GM12878 (cell line): ENCODE measurements around the gene TACC3. TPM values are rescaled to one million over a fixed set of nuclear protein-coding genes. Genes with fewer than 3 reads are reported as not detected.

ENCODE experiments used
- ATAC-seq: fragments of 200-7000 bp; cut with Tn5 transposase; 3 replicates; pipeline ENCODE4 v1.9.1; 2020; ENCODE audit warnings: mild to moderate bottlenecking, moderate library complexity
- BruUV-seq: library from RNA; stranded (reverse); fragments of 400-500 nt; replicated peaks from 2 replicates; lab custom pipeline; 2021; lab: Mats Ljungman, UMichigan
- CTCF ChIA-PET: fragments of 300-600 bp; sonication (Branson Sonifier 250); formaldehyde crosslinking; extraction: SDS; loops from one replicate; lab custom pipeline; 2021; ENCODE audit warnings: inconsistent platforms; lab: Yijun Ruan, JAX
- POLR2A ChIA-PET: fragments of 350-600 bp; formaldehyde crosslinking; extraction: SDS; loops from one replicate; lab custom pipeline; 2021; ENCODE audit warnings: inconsistent platforms; lab: Charles Lee
- RAD21 ChIA-PET: fragments of 300-600 bp; sonication (Branson Sonifier 250); formaldehyde crosslinking; loops from one replicate; lab custom pipeline; 2023; ENCODE audit warnings: antibody characterized with exemption; ENCODE audit not compliant: unreplicated experiment; lab: Charles Lee
- SMC1A ChIA-PET: fragments of 300-600 bp; sonication (Branson Sonifier 250); formaldehyde crosslinking; loops from one replicate; lab custom pipeline; 2023; ENCODE audit not compliant: unreplicated experiment, uncharacterized antibody; lab: Charles Lee
- DNase-seq: peaks from one replicate; pipeline ENCODE4 v3.0.0-alpha.2; 2011; ENCODE audit warnings: low read depth, low spot score
- FAIRE-seq: peaks from 3 replicates; lab custom pipeline; 2011; peaks lifted over from hg19 to GRCh38; lab: Jason Lieb, UNC
- H2AFZ ChIP-seq: 2 replicates; pipeline ENCODE4 v1.6.0; 2011; ENCODE audit warnings: low read depth, low read length, control low read depth; ENCODE audit not compliant: control insufficient read depth
- H3K27ac ChIP-seq: 2 replicates; pipeline ENCODE4 v1.5.1; 2011; ENCODE audit warnings: control low read depth; ENCODE audit not compliant: control insufficient read depth, insufficient read depth
- H3K27me3 ChIP-seq, 2 experiments: replicated peaks in 1 of 2; 2 replicates each; pipeline versions ENCODE4 v1.6.0 to v1.6.1; 2011; ENCODE audit warnings: low read length in 1 of 2; ENCODE audit not compliant: control insufficient read depth in 2 of 2, insufficient read depth in 2 of 2
- H3K36me3 ChIP-seq, 2 experiments: 2 replicates each; pipeline ENCODE4 v1.5.1; 2011; ENCODE audit warnings: low read length in 1 of 2; ENCODE audit not compliant: control insufficient read depth in 2 of 2, insufficient read depth in 2 of 2
- H3K4me1 ChIP-seq: 2 replicates; pipeline ENCODE4 v1.6.1; 2011; ENCODE audit warnings: mild to moderate bottlenecking, low read length, moderate library complexity, mixed read lengths; ENCODE audit not compliant: control insufficient read depth, insufficient read depth
- H3K4me2 ChIP-seq: 2 replicates; pipeline ENCODE4 v1.6.0; 2011; ENCODE audit warnings: control low read depth; ENCODE audit not compliant: control insufficient read depth, insufficient read depth
- H3K4me3 ChIP-seq: fragments of 200-600 bp; sonication (generic); 2 replicates; pipeline ENCODE4 v1.5.1; 2016
- H3K79me2 ChIP-seq: 2 replicates; pipeline ENCODE4 v1.6.0; 2011; ENCODE audit warnings: low read length; ENCODE audit not compliant: control insufficient read depth, insufficient read depth
- H3K9ac ChIP-seq: 2 replicates; pipeline ENCODE4 v1.8.0; 2011; ENCODE audit warnings: low read length, control low read depth, mixed read lengths; ENCODE audit not compliant: control insufficient read depth, insufficient read depth
- H3K9me3 ChIP-seq: replicated peaks from 3 replicates; pipeline ENCODE4 v1.5.1; 2011; ENCODE audit warnings: mild to moderate bottlenecking, low read length; ENCODE audit not compliant: control insufficient read depth, insufficient read depth
- H4K20me1 ChIP-seq: 2 replicates; pipeline ENCODE4 v1.6.0; 2011; ENCODE audit not compliant: control insufficient read depth, insufficient read depth
- FOXK2 ChIP-seq: fragments of 450-650 bp; IDR thresholded peaks from 2 replicates; pipeline ENCODE4 v1.6.1; 2017; ENCODE audit warnings: mild to moderate bottlenecking, moderate library complexity
- JUND ChIP-seq: IDR thresholded peaks from 2 replicates; pipeline ENCODE4 v1.6.1; 2012; ENCODE audit warnings: low read depth, mild to moderate bottlenecking, low read length, improper control_type of control experiment, moderate library complexity
- MEF2B ChIP-seq: fragments of 450-650 bp; IDR thresholded peaks from 2 replicates; pipeline ENCODE4 v1.6.1; 2018; ENCODE audit warnings: mild to moderate bottlenecking, moderate library complexity; ENCODE audit not compliant: partially characterized antibody, poor library complexity, severe bottlenecking
- SUZ12 ChIP-seq: fragments of 200-600 bp; sonication (generic); IDR thresholded peaks from one replicate; pipeline ENCODE4 v1.6.1; 2018; ENCODE audit warnings: antibody characterized with exemption, mild to moderate bottlenecking; ENCODE audit not compliant: unreplicated experiment
- ZBED1 ChIP-seq: IDR thresholded peaks from 2 replicates; pipeline ENCODE4 v1.6.1; 2016; ENCODE audit warnings: borderline replicate concordance
- WGBS: methylation state at CpG from one replicate; pipeline ENCODE4 v1.1.6; 2016; ENCODE audit warnings: low lambda C conversion rate; ENCODE audit not compliant: insufficient replicate concordance, insufficient coverage; ENCODE audit errors: missing lambda C conversion rate; 5-methylcytosine and 5-hydroxymethylcytosine counted together
- in situ Hi-C: fragments of 300-500 bp; cut with MboI; formaldehyde crosslinking; loops from 9 replicates; pipeline ENCODE4 v1.14.3; 2018; ENCODE audit warnings: mixed read lengths
- intact Hi-C: fragments of 100-400 bp; cut with micrococcal nuclease; formaldehyde crosslinking; loops from one replicate; pipeline ENCODE4 v1.14.2; 2022; ENCODE audit not compliant: unreplicated experiment
- polyA plus RNA-seq, 11 experiments: library from polyadenylated mRNA; depleted of rRNA in 4 of 11; unstranded in 6 of 11; stranded (reverse) in 5 of 11; fragments of >200 nt; fragmentation: Nextera tagmentation in 4 of 11; fragmentation: Illumina TruSeq in 1 of 11; extraction: Ambion mirVana in 4 of 11; extraction: Trizol in 1 of 11; gene quantifications; 1 replicate in 1 of 11; 2 replicates in 10 of 11; pipeline versions ENCODE4 v1.2.1 to v1.2.3, GENCODE V29; 2011 to 2016; ENCODE audit warnings: inconsistent platforms in 2 of 11, missing spikeins in 2 of 11, low read depth in 1 of 11
- total RNA-seq, 4 experiments: library from RNA; depleted of rRNA in 3 of 4; stranded (reverse); fragments of >200 nt in 3 of 4; fragmentation: Illumina TruSeq in 1 of 4; extraction: Trizol in 1 of 4; gene quantifications; 2 replicates each; pipeline versions ENCODE4 v1.2.1 to v1.2.3, GENCODE V29; 2013 to 2021

The TACC3 gene
- total and polyA plus RNA-seq, 10 of the 15 experiments (the other 5 are each of a cell fraction or from before 2014, with no cell fraction given): 2.8 to 121 (median 73.3) TPM

- TF ChIP-seq MEF2B: no peak
These were observed 34.0 kb downstream of the TACC3 start (continued) for GRCh38 chr4:1755297-1755696.

GRCh38 chr4:1756079-1756478 lies 34.8 kb downstream of the TACC3 start:
- 47% methylated on average over 13 of the region's 18 CpGs for WGBS
- CTCF ChIA-PET: no interaction called here
- no peak overlapping the region for H3K9ac ChIP-seq

GRCh38 chr4:1756893-1757779 lies 35.8 kb downstream of the TACC3 start:
- no peak for FAIRE-seq
- Histone ChIP-seq H4K20me1 (no peaks in the 10 kb centered on the region), H3K9me3 (no peaks in the 10 kb centered on the region), H3K4me1 (no peaks in the 10 kb centered on the region), H3K36me3 (no peaks in the 10 kb centered on the region), H3K27ac (no peak overlapping the region), H3K79me2 (no peaks in the 10 kb centered on the region), H3K4me3 (no peak overlapping the region), H3K4me2 (no peak overlapping the region), H3K27me3 (no peaks in the 10 kb centered on the region), H3K9ac (no peak overlapping the region), H2AFZ (no peak overlapping the region)
- ChIA-PET SMC1A (no interaction called here), CTCF (no interaction called here), POLR2A (interaction anchor here (0.6 kb wide), 1 partner anchor 293 kb away, joined by 3 read pairs; no protein-coding TSS in a partner anchor), RAD21 (no interaction called here)
- BruUV-seq: no TSS peak
- intact Hi-C loops: no loop called here
- WGBS: 13% methylated on average over 19 of the region's 20 CpGs
- in situ Hi-C loops: no loop called here
- no peak for TF ChIP-seq JUND
- no peak for DNase-seq
- ATAC-seq: no peak

More at GRCh38 chr4:1756079-1756478, 34.8 kb downstream of the TACC3 start:
- ChIA-PET SMC1A (no interaction called here), POLR2A (no interaction called here), RAD21 (no interaction called here)
- DNase-seq: no peak
- FAIRE-seq: no peak
- Histone ChIP-seq H3K36me3 (no peaks in the 10 kb centered on the region), H3K27me3 (no peaks in the 10 kb centered on the region), H3K4me3 (no peak overlapping the region), H3K79me2 (no peaks in the 10 kb centered on the region), H3K9me3 (no peaks in the 10 kb centered on the region), H3K4me1 (no peaks in the 10 kb centered on the region), H4K20me1 (no peaks in the 10 kb centered on the region), H2AFZ (no peak overlapping the region), H3K27ac (no peak overlapping the region), H3K4me2 (no peak overlapping the region)
- BruUV-seq: no TSS peak
- no peak for ATAC-seq
- TF ChIP-seq FOXK2 (no peak), SUZ12 (no peak), ZBED1 (no peak)
- intact Hi-C loops (no loop called here), in situ Hi-C loops (no loop called here)
